HAP-1 (cell line): ENCODE data around the gene BCKDK.
A peak's percentile ranks its signal among the peaks of the same experiment; 100 is the strongest.
"Not testable (repeated sequence)": the region's sequence is repeated elsewhere in the genome, so short reads cannot be mapped to it uniquely, and the experiment has no call there.

Source experiments
- DNase-seq, 2 experiments: peaks; one replicate each; pipeline ENCODE4 v3.0.0-alpha.2; 2016 to 2020; ENCODE audit warnings: low spot score in 2 of 2
- H3K27me3 ChIP-seq: fragments of 250-450 bp; sonication (Bioruptor Pico); 2 replicates; pipeline ENCODE4 v1.5.1; 2020; ENCODE audit warnings: low read depth, mild to moderate bottlenecking, moderate library complexity
- H3K36me3 ChIP-seq: fragments of 250-450 bp; sonication (Bioruptor Pico); replicated peaks from 2 replicates; pipeline ENCODE4 v1.5.1; 2020; ENCODE audit warnings: mild to moderate bottlenecking
- H3K4me1 ChIP-seq: fragments of 250-450 bp; sonication (Bioruptor Pico); 2 replicates; pipeline ENCODE4 v1.5.1; 2020; ENCODE audit warnings: mild to moderate bottlenecking
- H3K4me3 ChIP-seq: fragments of 250-450 bp; sonication (Bioruptor Pico); 2 replicates; pipeline ENCODE4 v1.5.1; 2020; ENCODE audit warnings: mild to moderate bottlenecking, moderate library complexity
- H3K9me3 ChIP-seq: fragments of 250-450 bp; sonication (Bioruptor Pico); 2 replicates; pipeline ENCODE4 v1.5.1; 2020; ENCODE audit warnings: mild to moderate bottlenecking, moderate library complexity
- in situ Hi-C: fragments of 300-500 bp; cut with MboI; formaldehyde crosslinking; loops from 3 replicates; pipeline ENCODE4 v1.14.3; 2020; ENCODE audit warnings: low sequenced_read_pairs, inconsistent platforms, mixed read lengths

Gene BCKDK

GRCh38 chr16:31094424-31095120 lies 13.6 kb upstream of the BCKDK start, which contains the start of gene VKORC1:
VKORC1 (minus strand) TSS chr16:31094797; CDS start chr16:31094729, 68 bp downstream.
- in situ Hi-C loops = no loop called here
- peak; percentile 95 to 97 for DNase-seq
- H3K27me3 ChIP-seq = no peaks in the 10 kb centered on the region
- peaks cover 15% of the 10 kb centered on the region for H3K36me3 ChIP-seq
- H3K9me3 ChIP-seq = no peaks in the 10 kb centered on the region
- peak within 1 kb of the TSS; percentile 84 for H3K4me3 ChIP-seq
- 0 out of 2 replicates have a peak, but pooled peaks cover 2% of the 10 kb centered on the region for H3K4me1 ChIP-seq

DNA sequence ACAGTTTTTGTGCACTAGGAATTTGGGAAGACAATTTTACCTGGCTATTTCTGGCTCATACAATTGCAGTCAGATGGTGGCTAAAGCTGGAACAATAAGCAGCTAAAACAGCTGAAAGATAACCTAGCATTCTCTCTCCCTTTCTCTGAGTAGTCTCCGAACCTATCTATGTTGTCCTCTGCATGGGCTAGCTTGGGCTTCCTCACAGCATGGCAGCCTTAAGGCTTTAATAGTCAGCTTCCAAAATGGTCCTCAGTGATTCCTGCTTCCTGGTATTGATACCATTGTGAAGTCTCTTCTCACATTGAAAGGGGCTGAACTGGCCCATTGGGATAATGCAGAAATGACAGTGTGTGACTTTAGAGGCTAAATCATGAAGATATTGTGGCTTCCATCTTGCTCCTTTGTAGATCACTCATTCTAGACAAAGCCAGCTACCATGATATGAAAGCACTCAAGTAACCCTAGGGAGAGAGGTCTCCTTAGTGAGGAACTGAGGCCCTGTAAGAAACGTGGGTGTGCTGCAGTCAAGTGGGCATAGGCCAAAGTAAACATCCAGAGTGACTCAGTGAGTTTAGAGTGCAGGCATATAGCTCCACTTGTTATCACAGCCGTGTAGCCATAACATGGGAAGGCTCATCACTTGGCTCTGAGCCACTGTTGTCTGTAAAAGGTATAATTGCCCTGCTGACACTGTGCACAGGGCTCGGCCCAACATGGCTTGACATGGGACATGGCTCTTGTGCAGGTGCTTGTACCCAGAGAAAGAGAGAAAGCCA lies 8.1 kb upstream of the BCKDK start:
- no peaks in the 10 kb centered on the region for H3K4me1 ChIP-seq
- H3K27me3 ChIP-seq = no peaks in the 10 kb centered on the region
- no peaks in the 10 kb centered on the region for H3K9me3 ChIP-seq
- H3K36me3 ChIP-seq = no peaks in the 10 kb centered on the region
- DNase-seq = no peak
- H3K4me3 ChIP-seq = no peak overlapping the region
- in situ Hi-C loops = no loop called here

DNA sequence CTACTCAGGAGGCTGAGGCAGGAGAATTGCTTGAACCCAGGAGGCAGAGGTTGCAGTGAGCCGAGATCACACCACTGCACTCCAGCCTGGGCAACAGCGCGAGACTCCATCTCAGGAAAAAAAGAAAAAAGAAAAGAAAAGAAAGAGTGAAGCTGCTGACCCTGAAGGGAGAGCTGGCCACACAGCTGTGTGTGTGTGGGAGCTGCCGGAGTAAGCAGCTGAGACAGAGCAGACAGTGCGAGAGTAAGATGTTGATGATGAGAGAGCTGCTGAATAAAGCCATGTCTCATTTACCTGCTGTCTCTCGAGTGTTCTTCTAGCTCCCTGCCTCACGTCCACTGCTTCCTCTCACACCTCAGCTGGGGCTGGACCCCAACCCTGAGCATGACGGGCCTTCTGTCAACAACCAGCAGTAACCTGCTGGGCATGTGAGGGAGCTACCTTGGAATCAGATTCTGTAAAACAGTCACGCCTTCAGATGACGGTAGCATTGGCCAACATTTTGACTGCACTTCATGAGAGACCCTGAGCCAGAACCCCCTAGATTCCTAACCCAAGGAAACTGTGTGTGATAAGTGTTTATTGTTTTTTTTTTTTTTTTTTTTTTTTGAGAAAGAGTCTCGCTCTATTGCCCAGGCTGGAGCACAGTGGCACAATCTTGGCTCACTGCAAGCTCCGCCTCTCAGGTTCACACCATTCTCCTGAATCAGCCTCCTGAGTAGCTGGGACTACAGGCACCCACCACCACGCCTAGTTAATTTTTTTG lies 7.1 kb upstream of the BCKDK start:
- H3K9me3 ChIP-seq, in situ Hi-C loops, H3K27me3 ChIP-seq, DNase-seq, H3K4me1 ChIP-seq, H3K36me3 ChIP-seq, H3K4me3 ChIP-seq: not testable (repeated sequence)

DNA sequence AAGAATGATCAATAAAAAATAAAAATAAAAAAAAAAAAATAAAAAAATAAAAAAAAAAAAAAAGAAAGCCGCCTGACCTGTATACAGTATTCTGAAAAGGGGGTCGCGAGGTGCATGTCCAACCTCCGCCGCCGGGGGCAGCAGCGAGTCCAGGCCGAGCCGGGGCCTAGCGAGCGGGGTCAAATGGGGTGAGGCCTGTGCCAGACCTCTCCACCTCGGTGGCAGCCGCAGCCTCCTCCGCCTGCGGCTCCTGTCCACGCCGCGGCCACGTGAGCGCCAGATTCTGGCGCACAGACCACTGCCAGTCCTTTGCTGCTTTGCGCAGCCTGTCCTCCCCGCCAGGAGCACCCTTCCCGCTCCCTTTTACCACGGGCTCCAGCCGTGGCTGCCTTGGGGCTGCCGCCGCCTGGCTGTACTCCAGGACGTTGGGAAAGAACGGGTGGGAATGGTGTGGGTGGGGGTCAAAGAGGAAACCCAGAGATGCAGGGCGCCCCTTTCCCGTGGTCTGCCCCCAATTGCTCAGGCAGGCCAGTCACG lies 2.4 kb upstream of the BCKDK start:
- Histone ChIP-seq H3K4me1 (peaks cover 14% of the 10 kb centered on the region), H3K4me3 (no peak overlapping the region), H3K36me3 (peaks cover 13% of the 10 kb centered on the region), H3K9me3 (no peaks in the 10 kb centered on the region), H3K27me3 (no peaks in the 10 kb centered on the region)
- DNase-seq = peak; percentile 79 to 95
- in situ Hi-C loops = no loop called here

- no peak for DNase-seq
- in situ Hi-C loops = no loop called here
- no peak overlapping the region for H3K4me3 ChIP-seq
- H3K36me3 ChIP-seq = peaks cover 21% of the 10 kb centered on the region
- H3K4me1 ChIP-seq = peaks cover 14% of the 10 kb centered on the region
- H3K9me3 ChIP-seq = no peaks in the 10 kb centered on the region
- no peaks in the 10 kb centered on the region for H3K27me3 ChIP-seq
Observed at GRCh38 chr16:31106509-31107464, 1.4 kb upstream of the BCKDK start.

- H3K36me3 ChIP-seq = peaks cover 27% of the 10 kb centered on the region
- H3K27me3 ChIP-seq = no peaks in the 10 kb centered on the region
- H3K4me3 ChIP-seq = no peak overlapping the region; the same call in 1 of the 2 replicates
- no peak for DNase-seq
- H3K9me3 ChIP-seq = no peaks in the 10 kb centered on the region
- in situ Hi-C loops = no loop called here
- peaks cover 14% of the 10 kb centered on the region for H3K4me1 ChIP-seq
Observed at GRCh38 chr16:31107465-31107867, 720 bp upstream of the BCKDK start.

DNA sequence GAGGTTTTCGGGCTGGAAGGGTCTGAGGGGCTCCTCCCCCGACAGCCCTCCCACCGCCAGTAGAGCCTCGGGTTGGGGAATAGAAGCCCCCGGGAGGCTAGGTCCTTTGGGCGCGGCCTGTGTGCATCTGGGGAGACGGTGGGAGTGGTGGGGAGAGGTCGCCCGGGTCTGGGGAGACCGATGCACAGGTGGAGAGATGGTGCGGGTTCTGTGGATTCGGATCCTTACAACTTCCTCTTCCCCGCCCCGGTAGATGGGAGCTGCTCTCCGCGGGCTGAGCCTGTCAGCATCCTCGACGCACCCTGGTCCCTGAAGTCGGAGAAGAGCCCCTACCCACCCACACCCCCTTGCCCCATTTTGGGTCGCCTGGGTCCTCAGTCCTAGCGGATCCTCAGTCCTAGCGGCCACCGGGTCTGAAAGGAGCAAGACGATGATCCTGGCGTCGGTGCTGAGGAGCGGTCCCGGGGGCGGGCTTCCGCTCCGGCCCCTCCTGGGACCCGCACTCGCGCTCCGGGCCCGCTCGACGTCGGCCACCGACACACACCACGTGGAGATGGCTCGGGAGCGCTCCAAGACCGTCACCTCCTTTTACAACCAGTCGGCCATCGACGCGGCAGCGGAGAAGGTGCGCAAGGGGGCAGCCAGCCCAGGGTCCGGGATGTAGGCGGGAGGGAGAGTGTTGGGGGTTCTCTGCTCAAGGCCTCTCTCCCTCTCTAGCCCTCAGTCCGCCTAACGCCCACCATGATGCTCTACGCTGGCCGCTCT lies 790 bp downstream of the BCKDK start:
- peaks cover 14% of the 10 kb centered on the region for H3K4me1 ChIP-seq
- peak overlapping the region; percentile 80 for H3K4me3 ChIP-seq
- in situ Hi-C loops = no loop called here
- no peaks in the 10 kb centered on the region for H3K9me3 ChIP-seq
- no peaks in the 10 kb centered on the region for H3K27me3 ChIP-seq
- peaks cover 27% of the 10 kb centered on the region for H3K36me3 ChIP-seq
- DNase-seq = no peak

DNA sequence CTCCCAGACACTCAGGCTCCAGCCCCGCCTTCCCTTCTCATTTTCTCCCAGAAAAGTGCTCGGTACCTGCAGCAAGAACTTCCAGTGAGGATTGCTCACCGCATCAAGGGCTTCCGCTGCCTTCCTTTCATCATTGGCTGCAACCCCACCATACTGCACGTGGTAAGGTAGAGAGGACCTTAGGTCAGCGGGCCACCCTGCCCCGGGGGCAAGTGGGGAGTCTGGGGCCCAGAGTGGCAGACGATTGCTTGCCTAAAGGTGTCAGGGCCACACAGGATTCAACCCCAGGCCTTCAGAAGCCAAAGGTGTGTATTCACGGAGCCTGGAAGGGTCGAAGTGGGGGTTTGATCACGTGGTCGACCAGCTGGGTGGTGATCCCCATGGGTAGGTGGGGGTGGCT lies 1.4 kb downstream of the BCKDK start:
- Histone ChIP-seq H3K4me1 (peaks cover 14% of the 10 kb centered on the region), H3K4me3 (no peak overlapping the region)
- in situ Hi-C loops = no loop called here

DNA sequence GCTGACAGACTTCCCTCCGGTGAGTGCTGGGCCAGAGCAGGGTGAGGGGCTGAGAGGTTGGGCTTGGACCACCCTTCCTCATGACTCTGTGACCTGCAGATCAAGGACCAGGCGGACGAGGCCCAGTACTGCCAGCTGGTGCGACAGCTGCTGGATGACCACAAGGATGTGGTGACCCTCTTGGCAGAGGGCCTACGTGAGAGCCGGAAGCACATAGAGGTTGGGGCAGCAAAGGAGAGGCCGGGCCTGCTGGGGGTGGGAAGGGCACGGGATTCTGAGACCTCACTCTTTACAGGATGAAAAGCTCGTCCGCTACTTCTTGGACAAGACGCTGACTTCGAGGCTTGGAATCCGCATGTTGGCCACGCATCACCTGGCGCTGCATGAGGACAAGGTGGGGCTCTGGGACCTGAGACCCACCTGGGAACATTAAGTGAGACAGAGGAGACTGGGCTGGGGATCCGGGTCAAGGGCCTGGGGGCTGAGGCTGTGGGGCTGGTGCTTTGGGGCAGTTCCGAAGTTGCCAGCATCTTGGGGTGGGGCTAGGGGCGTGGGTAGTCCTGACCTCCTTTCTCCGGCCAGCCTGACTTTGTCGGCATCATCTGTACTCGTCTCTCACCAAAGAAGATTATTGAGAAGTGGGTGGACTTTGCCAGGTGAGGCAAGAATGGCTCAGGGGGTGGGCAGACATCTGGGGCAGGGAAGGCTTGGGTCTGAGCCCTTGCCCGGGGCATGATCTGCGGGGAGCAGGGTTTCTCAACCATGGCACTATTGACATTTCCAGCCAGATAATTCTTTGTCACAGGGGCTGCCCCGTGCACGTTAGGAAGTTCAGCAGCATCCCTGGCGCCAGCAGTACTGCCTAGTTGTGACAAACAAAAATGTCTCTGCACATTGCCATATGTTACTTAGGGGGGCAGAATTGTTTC lies 2.2 kb downstream of the BCKDK start:
- Histone ChIP-seq H3K4me3 (no peak overlapping the region), H3K36me3 (peaks cover 27% of the 10 kb centered on the region), H3K9me3 (no peaks in the 10 kb centered on the region), H3K27me3 (no peaks in the 10 kb centered on the region), H3K4me1 (peaks cover 14% of the 10 kb centered on the region)
- no peak for DNase-seq
- in situ Hi-C loops = no loop called here

More for the DNA sequence above, 1.4 kb downstream of the BCKDK start:
- Histone ChIP-seq H3K9me3 (no peaks in the 10 kb centered on the region), H3K36me3 (peaks cover 27% of the 10 kb centered on the region), H3K27me3 (no peaks in the 10 kb centered on the region)
- no peak for DNase-seq

DNA sequence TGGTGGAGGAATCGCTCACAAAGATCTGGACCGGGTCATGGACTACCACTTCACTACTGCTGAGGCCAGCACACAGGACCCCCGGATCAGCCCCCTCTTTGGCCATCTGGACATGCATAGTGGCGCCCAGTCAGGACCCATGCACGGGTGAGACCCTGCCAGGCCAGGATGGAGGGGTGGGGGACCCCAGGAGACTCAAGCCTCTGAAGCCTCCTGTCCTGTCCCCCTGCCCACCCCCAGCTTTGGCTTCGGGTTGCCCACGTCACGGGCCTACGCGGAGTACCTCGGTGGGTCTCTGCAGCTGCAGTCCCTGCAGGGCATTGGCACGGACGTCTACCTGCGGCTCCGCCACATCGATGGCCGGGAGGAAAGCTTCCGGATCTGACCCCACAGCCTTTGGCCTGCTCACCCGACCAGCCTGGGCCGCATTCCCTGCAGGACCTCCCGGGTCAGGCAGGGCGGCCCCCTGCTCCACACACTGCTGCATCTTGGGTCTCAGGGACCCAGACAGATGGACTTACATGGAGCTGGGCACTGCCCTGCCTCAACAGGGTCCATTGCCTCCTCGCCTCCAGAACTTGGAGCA lies 3.8 kb downstream of the BCKDK start:
- DNase-seq = no peak
- no peaks in the 10 kb centered on the region for H3K27me3 ChIP-seq
- in situ Hi-C loops = no loop called here
- no peak overlapping the region for H3K4me3 ChIP-seq
- no peaks in the 10 kb centered on the region for H3K9me3 ChIP-seq
- H3K36me3 ChIP-seq = peaks cover 27% of the 10 kb centered on the region
- H3K4me1 ChIP-seq = peaks cover 10% of the 10 kb centered on the region

GRCh38 chr16:31112711-31113110 lies 4.5 kb downstream of the BCKDK start:
- H3K27me3 ChIP-seq = no peaks in the 10 kb centered on the region
- DNase-seq = no peak
- in situ Hi-C loops = no loop called here
- peaks cover 27% of the 10 kb centered on the region for H3K36me3 ChIP-seq
- H3K4me1 ChIP-seq = peaks cover 6% of the 10 kb centered on the region
- H3K9me3 ChIP-seq = no peaks in the 10 kb centered on the region
- H3K4me3 ChIP-seq = no peak overlapping the region
